Measurements from ENCODE around the gene SERPIND1. TPM values are rescaled to one million over a fixed set of nuclear protein-coding genes. Genes with fewer than 3 reads are reported as not detected.
"Not testable (repeated sequence)": the region's sequence is repeated elsewhere in the genome, so short reads cannot be mapped to it uniquely, and the experiment has no call there.

The SERPIND1 gene
- total RNA-seq, 1 donor from 2014 or later = not detected

DNA sequence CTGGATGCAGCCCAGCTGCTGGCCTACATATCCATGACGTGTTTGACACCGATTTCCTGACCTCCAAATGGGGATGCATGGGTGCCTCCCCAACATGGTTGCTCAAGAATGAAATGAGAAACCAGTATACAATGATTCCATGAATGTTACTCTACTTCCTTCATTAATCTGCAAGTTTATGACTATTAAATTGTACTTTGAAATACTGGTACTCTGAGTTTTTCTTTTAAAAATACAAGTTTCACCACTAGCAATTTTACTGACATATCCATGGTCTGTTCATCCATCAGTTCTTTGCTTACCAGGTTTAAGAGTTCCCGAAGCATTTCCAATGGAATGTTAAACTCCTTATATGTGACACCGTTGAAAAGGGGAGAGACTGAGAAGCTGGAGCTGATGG is 39.1 kb downstream of the SERPIND1 start:
- DNase-seq (ENCODE audit: low read depth) = no peak

DNA sequence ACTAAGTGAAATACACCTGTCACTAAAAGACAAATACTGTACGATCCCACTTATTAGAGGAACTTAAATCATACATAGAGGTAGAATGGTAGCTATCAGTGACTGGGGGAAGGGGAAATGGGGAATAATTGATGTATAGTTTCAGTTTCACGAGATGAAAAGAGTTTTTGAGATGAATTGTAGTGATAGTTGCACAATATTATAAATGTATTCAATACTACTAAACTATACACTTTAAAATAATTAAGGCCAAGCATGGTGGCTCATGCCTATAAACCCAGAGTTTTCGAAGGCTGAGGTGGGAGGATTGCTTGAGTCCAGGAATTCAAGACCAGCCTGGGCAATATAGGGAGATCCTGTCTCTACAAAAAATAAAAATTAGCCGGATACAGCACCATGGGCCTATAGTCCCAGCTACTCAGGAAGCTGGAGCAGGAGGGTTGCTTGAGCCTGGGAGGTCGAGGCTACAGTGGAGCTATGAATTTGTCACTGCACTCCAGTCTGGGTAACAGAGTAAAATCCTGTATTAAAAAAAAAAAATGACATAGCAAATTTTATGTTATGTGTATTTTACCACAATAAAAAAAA is 40.4 kb downstream of the SERPIND1 start:
- no peak for DNase-seq (ENCODE audit: low read depth)

DNA sequence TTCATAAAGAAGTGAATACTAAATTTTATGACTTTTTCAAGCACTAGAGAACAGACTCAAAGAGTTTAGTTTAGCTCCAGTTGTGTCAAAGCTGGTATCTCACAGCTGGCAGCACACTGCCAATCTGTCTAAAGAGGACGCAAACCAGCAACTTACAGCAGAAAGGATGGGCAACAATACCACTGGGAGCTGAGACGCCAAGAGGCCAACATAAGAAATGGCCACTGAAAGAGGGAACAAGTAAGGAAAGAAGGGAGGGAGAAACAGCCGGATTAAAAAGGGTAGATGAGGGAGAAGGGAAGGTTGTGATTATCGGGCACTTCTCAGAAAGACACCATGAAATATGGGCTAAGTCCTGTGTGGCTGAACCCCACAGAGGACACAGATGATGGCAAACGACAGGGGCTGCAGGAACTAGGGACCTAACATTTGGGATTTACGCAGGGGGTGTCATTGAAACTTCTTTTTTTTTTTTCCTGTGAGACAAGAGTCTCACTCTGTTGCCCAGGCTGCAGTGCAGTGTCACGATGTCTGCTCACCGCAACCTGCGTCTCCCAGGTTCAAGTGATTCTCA is 41.7 kb downstream of the SERPIND1 start:
- no peak for DNase-seq (ENCODE audit: low read depth)

DNA sequence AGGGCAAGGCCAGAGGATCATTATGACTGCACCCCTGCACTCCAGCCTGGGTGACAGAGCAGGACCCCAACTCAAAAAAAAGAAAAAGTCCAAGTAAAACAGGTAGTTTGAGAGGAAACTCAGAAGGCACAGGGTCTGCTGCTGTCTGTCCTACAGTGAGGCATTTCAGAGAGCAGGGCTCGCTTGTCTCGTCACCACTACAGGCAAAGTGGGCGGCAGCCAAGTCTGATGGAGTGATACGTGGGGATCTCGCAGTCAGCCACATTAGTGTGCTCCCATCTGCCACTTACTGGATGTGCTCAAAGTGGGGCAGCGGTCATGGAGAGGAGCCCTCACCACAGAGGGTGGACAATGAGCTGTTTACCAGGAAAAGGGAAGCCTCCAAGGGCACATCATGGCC is 42.6 kb downstream of the SERPIND1 start:
- DNase-seq (ENCODE audit: low read depth) = no peak

DNA sequence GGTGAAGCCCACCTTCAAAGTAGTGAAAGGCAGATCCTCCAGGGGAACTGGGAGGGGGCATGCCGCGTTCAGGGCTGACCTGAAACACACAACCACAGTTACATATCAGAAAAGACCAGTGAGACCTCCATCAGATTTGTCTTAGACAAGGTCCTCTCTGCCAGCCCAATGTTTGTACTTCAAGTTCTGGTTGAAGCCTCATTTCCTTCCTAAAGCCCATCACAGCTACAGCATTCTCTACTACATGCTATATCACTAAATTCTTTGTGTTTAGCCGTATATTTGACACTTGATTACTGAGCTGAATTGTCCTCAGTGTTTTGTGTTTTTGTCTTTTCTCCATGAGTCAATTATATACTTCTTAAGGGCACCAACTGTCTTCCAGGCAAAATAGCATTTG is 44.6 kb downstream of the SERPIND1 start:
- DNase-seq (ENCODE audit: low read depth) = no peak

DNA sequence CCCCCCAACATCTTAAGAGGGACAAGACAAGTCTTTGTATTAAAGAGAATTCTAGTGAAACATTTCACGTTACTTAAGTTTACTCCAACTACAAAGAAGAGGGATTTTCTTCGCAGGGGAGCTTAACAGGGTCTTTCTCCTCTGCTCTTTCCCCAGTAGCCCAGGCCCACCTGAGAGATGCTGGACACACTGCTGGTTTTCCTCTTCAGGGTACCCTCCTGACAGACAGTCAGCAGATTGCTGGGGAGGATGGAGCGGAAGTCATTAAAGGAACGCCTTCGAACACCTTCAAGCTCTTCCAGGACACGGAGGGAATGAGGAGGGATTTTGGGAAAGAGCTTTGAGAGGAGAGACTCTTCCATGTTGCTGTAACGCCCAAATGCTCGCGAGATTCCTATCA is 45.6 kb downstream of the SERPIND1 start:
- DNase-seq (ENCODE audit: low read depth) = no peak

DNA sequence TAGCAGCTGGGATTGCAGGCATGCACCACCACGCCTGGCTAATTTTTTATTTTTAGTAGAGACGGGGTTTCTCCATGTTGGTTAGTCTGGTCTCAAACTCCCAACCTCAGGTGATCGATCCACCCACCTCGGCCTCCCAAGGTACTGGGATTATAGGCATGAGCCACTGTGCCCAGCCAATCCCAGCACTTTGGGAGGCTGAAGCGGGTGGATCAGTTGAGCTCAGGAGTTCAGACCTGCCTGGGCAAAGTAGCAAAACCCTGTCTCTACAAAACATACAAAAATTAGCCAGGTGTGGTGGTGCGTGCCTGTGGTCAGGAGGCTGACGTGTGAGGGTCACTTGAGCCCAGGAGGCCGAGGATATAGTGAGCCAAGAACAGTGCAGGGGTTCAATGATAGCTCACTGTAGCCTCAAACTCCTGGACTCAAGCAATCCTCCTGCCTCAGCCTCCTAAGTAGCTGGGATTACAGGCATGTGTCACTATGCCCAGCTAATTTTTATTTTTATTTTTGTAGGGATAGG is 47.9 kb downstream of the SERPIND1 start:
- DNase-seq (ENCODE audit: low read depth) = not testable (repeated sequence)

DNA sequence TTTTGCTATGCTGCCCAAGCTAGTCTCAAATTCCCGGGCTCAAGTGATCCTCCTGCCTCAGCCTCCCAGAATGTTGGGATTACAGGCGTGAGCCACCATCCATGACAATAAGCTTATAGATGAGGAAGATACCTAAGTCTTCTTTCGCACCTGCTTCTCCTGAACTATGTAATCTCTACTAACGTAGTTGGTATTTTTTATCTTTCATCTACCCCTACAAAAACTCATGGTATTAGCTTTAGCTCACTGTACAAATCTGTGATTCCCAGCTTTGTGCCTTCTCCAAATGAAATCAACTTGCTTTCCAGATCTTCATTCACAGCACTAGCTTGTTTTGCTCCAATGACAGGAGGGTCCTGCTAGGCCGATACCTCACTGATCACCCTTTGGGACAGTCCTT is 48.3 kb downstream of the SERPIND1 start:
- DNase-seq (ENCODE audit: low read depth) = no peak

DNA sequence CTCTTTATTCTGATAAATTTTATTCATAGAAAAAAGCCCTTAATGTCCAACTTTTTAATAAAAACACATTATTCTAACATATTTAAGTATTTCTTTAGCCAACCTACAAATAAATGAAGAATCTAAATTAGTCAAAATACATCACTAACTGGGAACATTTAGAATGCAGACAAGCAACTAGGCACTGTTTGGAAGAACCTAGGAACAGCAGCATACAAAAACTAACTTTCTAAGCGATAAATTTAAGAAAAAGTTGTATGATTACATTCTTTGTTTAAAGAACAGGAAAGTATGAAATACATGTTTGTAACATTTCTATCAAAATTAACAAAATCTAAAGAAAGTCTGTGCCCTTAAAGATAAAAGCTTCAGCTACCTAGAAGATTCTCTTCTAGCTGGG is 49.4 kb downstream of the SERPIND1 start:
- DNase-seq (ENCODE audit: low read depth) = no peak

DNA sequence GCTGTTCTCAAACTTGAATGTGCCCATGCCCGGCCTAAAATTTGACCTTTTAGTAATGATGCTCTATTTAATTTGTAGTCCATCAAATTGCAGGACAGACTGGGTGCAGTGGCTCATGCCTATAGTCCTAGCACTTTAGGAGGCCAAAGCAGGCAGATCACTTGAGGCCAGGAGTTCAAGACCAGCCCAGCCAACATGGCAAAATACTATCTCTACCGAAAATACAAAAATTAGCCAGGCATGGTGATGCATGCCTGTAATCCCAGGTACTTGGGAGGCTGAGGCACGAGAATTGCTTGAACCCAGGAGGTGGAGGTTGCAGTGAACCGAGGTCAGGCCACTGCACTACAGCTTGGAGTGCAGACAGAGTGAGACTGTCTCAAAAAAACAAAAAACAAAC is 51.3 kb downstream of the SERPIND1 start:
- not testable (repeated sequence) for DNase-seq (ENCODE audit: low read depth)

DNA sequence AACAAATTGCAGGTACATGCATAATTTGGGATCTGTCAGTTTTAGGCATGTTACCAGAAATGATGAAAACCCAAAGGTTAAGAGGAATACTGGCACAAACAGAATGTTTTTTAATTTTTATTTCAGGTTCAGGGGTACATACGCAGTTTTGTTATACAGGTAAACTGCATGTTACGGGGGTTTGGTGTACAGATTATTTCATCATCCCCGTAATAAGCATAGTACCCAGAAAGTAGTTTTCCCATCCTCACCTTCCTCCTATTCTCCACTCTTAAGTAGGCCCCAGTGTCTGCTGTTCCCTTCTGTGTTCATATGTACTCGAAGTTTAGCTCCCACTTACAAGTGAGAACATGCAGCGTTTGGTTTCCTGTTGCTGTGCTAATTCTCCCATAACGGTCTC is 51.7 kb downstream of the SERPIND1 start:
- DNase-seq (ENCODE audit: low read depth) = no peak

DNA sequence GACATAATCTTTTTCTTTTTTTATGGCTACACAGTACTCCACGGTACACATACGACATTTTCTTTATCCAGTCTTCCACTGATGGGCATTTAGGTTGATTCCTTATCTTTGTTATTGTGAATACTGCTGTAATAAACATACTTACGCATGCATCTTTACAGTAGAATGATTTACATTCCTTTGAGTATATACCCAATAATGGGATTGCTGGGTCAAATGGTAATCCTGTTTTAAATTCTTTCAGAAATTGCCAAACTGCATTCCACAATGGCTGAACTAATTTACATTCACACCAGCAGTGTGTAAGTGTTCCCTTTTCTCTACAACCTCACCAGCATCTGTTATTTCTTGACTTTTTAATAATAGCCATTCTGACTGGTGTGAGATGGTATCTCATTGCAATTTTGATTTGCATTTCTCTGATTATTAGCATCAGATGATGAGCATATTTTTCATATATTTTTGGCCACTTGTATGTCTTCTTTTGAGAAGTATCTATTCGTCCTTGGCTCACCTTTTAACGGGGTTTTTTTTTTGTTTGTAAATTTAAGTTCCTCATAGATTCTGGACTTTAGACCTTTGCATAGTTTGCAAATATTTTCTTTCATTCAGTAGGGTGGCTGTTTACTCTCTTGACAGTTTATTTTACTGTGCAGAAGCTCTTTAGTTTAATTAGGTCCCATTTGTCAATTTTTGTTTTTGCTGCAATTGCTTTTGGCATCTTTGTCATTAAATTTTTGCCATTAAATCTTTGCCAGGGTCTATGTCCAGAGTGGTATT is 52.6 kb downstream of the SERPIND1 start:
- not testable (repeated sequence) for DNase-seq (ENCODE audit: low read depth)

DNA sequence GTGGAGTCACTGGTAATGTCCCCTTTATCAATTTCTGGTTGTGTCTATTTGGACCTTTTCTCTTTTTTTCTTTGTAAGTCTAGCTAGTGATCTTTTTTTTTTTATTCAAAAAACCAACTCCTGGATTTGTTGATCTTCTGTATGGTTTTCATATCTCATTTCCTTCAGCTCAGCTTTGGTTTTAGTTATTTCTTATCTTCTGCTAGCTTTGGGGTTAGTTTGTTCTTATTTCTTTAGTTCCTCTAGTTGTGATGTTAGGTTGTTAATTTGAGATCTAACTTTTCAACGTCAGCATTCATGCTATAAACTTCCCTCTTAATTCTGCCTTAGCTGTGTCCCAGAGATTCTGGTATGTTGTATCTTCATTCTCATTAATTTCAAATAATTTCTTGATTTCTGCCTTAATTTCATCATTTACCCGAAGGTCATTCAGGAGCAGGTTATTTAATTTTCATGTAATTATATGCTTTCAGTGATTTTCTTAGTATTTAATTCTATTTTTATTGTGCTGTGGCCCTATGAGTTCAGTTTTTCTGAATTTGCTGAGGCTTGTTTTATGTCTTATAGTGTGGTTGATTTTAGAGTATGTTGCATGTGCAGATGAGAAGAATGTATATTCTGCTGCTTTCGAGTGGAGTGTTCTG is 55.7 kb downstream of the SERPIND1 start:
- DNase-seq (ENCODE audit: low read depth) = no peak

DNA sequence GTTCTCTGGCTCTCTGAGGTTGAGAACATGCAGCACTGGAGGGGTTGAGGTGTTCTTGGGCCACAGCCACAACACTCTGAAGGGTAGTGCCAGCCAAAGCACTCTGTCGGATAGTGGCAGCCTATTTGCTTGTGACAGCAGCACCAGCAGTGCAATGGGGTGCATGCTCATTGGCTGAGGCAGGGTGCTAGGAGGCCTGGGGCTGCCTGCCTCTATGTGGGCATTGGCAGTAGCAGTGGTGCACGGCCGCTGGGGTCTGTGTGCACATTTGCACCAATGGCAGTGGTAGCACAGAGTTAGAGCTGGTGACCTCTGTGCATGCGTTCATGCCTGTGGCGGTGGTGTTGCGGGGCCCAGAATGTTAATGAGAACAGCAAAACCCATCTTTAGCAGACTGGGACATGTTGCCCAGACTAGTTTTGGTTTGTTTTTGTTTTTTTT is 59.3 kb downstream of the SERPIND1 start:
- no peak for DNase-seq (ENCODE audit: low read depth)

DNA sequence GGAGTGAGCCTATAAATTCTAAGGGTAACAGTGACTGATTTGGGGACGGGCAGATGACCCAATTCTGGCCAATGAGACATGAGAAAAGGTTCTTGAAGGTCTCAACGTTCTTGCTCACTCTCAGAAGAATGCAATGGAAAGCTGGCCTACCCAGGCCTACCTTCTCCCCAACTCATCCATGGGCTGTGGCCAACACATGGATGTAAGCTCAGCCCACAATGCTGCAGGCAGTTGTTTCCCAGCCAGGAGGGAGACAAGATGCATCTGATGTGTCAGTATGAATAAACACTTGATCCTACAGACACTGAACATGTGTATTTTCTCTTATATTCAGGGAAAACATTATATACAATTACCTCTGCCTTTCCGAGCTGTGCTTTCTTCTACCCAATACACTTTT is 60.3 kb downstream of the SERPIND1 start:
- no peak for DNase-seq (ENCODE audit: low read depth)

DNA sequence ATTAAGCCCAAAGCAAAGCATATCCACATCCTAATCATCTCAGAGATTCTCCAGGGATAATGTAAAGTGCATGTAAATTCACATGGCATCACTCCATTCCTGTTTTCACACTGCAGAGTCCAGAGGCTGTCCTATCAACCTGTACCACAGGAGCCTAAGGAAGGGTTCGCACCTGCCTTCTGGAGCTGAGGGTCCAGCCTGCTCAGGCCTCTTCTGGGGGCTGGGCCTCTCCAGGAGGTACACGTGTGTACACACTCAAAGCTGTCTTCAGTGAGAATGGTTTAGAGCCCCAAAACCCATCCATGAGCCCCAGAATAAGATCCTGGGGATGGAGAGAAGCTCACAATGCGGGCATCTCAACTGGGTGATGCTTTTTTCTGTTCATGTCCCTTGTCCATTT is 60.8 kb downstream of the SERPIND1 start:
- DNase-seq (ENCODE audit: low read depth) = no peak

Other genes starting within 250 kb of the SERPIND1 start
- gene PI4KA, start 84.7 kb downstream of the SERPIND1 start, total RNA-seq = 13.4 and 58.2 TPM in 2 replicates
- gene SNAP29, start 84.9 kb downstream of the SERPIND1 start, total RNA-seq = 5.2 and 12.9 TPM in 2 replicates
- 48.1 and 66.8 TPM in 2 replicates for gene CRKL, start 143.3 kb downstream of the SERPIND1 start, total RNA-seq
- 0.17 and 0.99 TPM in 2 replicates for gene AIFM3, start 193.1 kb downstream of the SERPIND1 start, total RNA-seq
- gene LZTR1, start 208.2 kb downstream of the SERPIND1 start, total RNA-seq = 28.7 and 63.5 TPM in 2 replicates
- 11.4 and 16.3 TPM in 2 replicates for gene THAP7, start 228.0 kb downstream of the SERPIND1 start, total RNA-seq
- 0.17 and 1.1 TPM in 2 replicates for gene P2RX6, start 241.1 kb downstream of the SERPIND1 start, total RNA-seq